Measurements from ENCODE around the gene AGFG2. TPM values are rescaled to one million over a fixed set of nuclear protein-coding genes. Genes with fewer than 3 reads are reported as not detected.

The AGFG2 gene
- total and polyA plus RNA-seq, 2 donors = 7.4 to 15.4 TPM

DNA sequence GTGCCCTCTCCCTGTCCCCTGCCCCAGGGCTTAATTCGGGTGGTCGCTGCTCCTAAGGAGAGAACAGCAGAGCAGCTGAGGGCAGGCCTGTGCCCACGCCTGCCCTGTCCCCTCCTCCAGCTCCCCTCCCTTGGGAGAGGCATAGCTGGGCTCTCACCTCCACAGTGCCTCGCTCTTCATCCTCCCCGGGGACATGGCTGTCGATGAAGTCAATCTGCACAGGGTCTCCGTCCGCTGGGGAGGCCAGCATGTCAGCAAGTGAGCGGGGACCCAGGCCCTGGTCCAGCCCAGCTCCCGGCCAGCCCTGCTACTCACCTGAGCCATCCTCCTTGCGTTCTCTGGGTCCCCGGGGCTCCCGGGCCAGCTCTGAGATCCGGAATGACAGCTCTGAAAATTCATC, 38.5 kb downstream of the AGFG2 start:
- H3K4me3 ChIP-seq (ENCODE audit: low read length in 2 of 2) = no peak overlapping the region
- H3K4me1 ChIP-seq (ENCODE audit: control insufficient read depth in 2 of 2, insufficient read depth in 2 of 2, low read length in 2 of 2) = peaks cover 2 to 7% of the 10 kb centered on the region in 2 donors
- H3K36me3 ChIP-seq (ENCODE audit: control insufficient read depth in 2 of 2, insufficient read depth in 2 of 2, low read length in 1 of 2) = peaks cover 94 to 100% of the 10 kb centered on the region in 2 donors
- H3K27ac ChIP-seq (ENCODE audit: low read depth in 1 of 2, low read length in 1 of 2) = no peak overlapping the region
- no peaks in the 10 kb centered on the region for H3K9me3 ChIP-seq (ENCODE audit: control insufficient read depth in 2 of 2, insufficient read depth in 1 of 2, low read length in 1 of 2)
- no peaks in the 10 kb centered on the region for H3K27me3 ChIP-seq (ENCODE audit: control insufficient read depth in 2 of 2, insufficient read depth in 1 of 2, low read length in 1 of 2)
- WGBS = 98% methylated on average over 14 of the region's 14 CpGs
- no peak for DNase-seq (ENCODE audit: low read depth in 6 of 9, low spot score in 9 of 9)

GRCh38 chr7:100578246-100579183, 39.5 kb downstream of the AGFG2 start:
- Histone ChIP-seq H3K4me1 (ENCODE audit: control insufficient read depth in 2 of 2, insufficient read depth in 2 of 2, low read length in 2 of 2) (peaks cover 12 to 17% of the 10 kb centered on the region in 2 donors), H3K4me3 (ENCODE audit: low read length in 2 of 2) (no peak overlapping the region), H3K27me3 (ENCODE audit: control insufficient read depth in 2 of 2, insufficient read depth in 1 of 2, low read length in 1 of 2) (no peaks in the 10 kb centered on the region), H3K27ac (ENCODE audit: low read depth in 1 of 2, low read length in 1 of 2) (no peak overlapping the region), H3K36me3 (ENCODE audit: control insufficient read depth in 2 of 2, insufficient read depth in 2 of 2, low read length in 1 of 2) (peaks cover 90 to 94% of the 10 kb centered on the region in 2 donors), H3K9me3 (ENCODE audit: control insufficient read depth in 2 of 2, insufficient read depth in 1 of 2, low read length in 1 of 2) (no peaks in the 10 kb centered on the region)
- no peak for DNase-seq (ENCODE audit: low read depth in 6 of 9, low spot score in 9 of 9)
- 98% methylated on average over 28 of the region's 28 CpGs for WGBS

DNA sequence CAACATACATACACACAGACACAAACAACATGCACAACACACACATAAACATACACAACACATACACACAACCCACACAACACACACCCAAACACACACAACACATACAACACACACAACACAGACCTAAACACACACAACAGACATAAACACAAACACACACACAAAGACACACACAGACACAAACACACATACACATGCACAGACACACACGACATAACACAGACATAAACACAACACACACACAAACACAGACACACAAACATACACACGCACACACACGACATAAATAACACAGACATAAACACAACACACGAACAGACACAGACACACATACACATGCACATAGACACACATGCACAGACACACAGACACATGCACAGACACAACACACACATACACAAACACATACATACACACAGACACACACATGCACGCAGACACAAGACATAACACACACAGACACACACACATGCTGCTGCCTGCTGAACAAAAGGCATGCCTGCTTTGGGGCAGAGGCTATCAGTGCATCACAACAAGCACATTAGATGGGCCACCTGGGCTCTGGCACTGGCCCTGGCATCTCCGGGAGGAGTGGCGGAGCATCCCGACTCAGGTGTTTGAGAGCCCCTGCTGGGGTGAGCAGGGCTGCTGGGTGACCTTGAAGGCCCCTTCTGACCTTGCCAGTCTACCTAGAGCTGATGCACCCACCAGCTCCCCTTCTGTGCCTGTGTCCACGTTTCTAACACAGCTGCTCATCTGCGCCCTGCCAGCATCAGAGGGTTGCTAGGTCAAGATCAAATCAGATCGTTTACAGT, 41.7 kb downstream of the AGFG2 start:
- H3K4me1 ChIP-seq (ENCODE audit: control insufficient read depth in 2 of 2, insufficient read depth in 2 of 2, low read length in 2 of 2) = peaks cover 15 to 36% of the 10 kb centered on the region in 2 donors
- H3K27me3 ChIP-seq (ENCODE audit: control insufficient read depth in 2 of 2, insufficient read depth in 1 of 2, low read length in 1 of 2) = no peaks in the 10 kb centered on the region
- DNase-seq (ENCODE audit: low read depth in 6 of 9, low spot score in 9 of 9) = no peak
- H3K4me3 ChIP-seq (ENCODE audit: low read length in 2 of 2) = no peak overlapping the region
- H3K9me3 ChIP-seq (ENCODE audit: control insufficient read depth in 2 of 2, insufficient read depth in 1 of 2, low read length in 1 of 2) = no peaks in the 10 kb centered on the region
- no peak overlapping the region for H3K27ac ChIP-seq (ENCODE audit: low read depth in 1 of 2, low read length in 1 of 2)
- peaks cover 71 to 72% of the 10 kb centered on the region in 2 donors for H3K36me3 ChIP-seq (ENCODE audit: control insufficient read depth in 2 of 2, insufficient read depth in 2 of 2, low read length in 1 of 2)
- whole genome bisulfite sequencing = 97% methylated on average over 11 of the region's 11 CpGs

DNA sequence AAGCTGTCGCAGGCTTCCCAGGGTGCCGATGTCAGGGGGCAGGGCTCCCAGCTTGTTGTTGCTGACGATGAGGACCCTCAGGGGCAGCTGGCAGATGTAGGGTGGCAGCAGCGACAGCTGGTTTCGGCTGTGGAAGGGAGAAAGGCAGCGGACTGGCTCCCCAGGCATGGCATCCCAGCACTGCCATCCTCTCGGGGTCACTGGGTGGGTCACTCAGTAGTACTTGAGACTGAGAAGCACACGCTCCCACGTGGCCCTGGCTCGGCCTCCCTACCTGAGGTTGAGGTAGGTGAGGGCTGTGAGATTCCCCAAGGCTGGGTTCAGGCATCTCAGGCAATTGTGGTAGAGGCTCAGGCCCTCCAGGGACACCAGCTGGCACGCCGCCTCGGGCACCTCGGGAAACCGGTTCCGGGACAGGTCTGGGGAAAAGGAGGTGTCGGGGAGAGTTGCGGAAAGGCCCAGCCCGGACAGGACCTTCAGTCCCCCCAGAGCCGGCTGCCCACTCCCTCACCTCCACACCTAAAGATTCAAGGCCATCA, 43.1 kb downstream of the AGFG2 start:
- peaks cover 57 to 58% of the 10 kb centered on the region in 2 donors for H3K36me3 ChIP-seq (ENCODE audit: control insufficient read depth in 2 of 2, insufficient read depth in 2 of 2, low read length in 1 of 2)
- H3K4me3 ChIP-seq (ENCODE audit: low read length in 2 of 2) = no peak overlapping the region
- no peaks in the 10 kb centered on the region for H3K9me3 ChIP-seq (ENCODE audit: control insufficient read depth in 2 of 2, insufficient read depth in 1 of 2, low read length in 1 of 2)
- H3K27ac ChIP-seq (ENCODE audit: low read depth in 1 of 2, low read length in 1 of 2) = peak overlapping the region; percentile 93 to 99
- H3K27me3 ChIP-seq (ENCODE audit: control insufficient read depth in 2 of 2, insufficient read depth in 1 of 2, low read length in 1 of 2) = no peaks in the 10 kb centered on the region
- peaks cover 15 to 41% of the 10 kb centered on the region in 2 donors for H3K4me1 ChIP-seq (ENCODE audit: control insufficient read depth in 2 of 2, insufficient read depth in 2 of 2, low read length in 2 of 2)
- DNase-seq (ENCODE audit: low read depth in 6 of 9, low spot score in 9 of 9) = no peak
- 91% methylated on average over 20 of the region's 20 CpGs for WGBS

- no peaks in the 10 kb centered on the region for H3K27me3 ChIP-seq (ENCODE audit: control insufficient read depth in 2 of 2, insufficient read depth in 1 of 2, low read length in 1 of 2)
- H3K27ac ChIP-seq (ENCODE audit: low read depth in 1 of 2, low read length in 1 of 2) = peak overlapping the region; percentile 93 to 99
- peak overlapping the region; percentile 91 to 99 for H3K4me3 ChIP-seq (ENCODE audit: low read length in 2 of 2)
- H3K4me1 ChIP-seq (ENCODE audit: control insufficient read depth in 2 of 2, insufficient read depth in 2 of 2, low read length in 2 of 2) = peaks cover 15 to 44% of the 10 kb centered on the region in 2 donors
- 71% methylated on average over 11 of the region's 11 CpGs for WGBS
- no peak for DNase-seq (ENCODE audit: low read depth in 6 of 9, low spot score in 9 of 9)
- peaks cover 51 to 53% of the 10 kb centered on the region in 2 donors for H3K36me3 ChIP-seq (ENCODE audit: control insufficient read depth in 2 of 2, insufficient read depth in 2 of 2, low read length in 1 of 2)
- no peaks in the 10 kb centered on the region for H3K9me3 ChIP-seq (ENCODE audit: control insufficient read depth in 2 of 2, insufficient read depth in 1 of 2, low read length in 1 of 2)
These were observed 43.6 kb downstream of the AGFG2 start for GRCh38 chr7:100582650-100583049.

GRCh38 chr7:100583132-100584053, 44.4 kb downstream of the AGFG2 start:
- peaks cover 44 to 45% of the 10 kb centered on the region in 2 donors for H3K36me3 ChIP-seq (ENCODE audit: control insufficient read depth in 2 of 2, insufficient read depth in 2 of 2, low read length in 1 of 2)
- peak in 5 of 9 donors; percentile 67 to 88 (median 69) for DNase-seq (ENCODE audit: low read depth in 6 of 9, low spot score in 9 of 9)
- peak overlapping the region; percentile 93 to 99 for H3K27ac ChIP-seq (ENCODE audit: low read depth in 1 of 2, low read length in 1 of 2)
- peaks cover 15 to 44% of the 10 kb centered on the region in 2 donors for H3K4me1 ChIP-seq (ENCODE audit: control insufficient read depth in 2 of 2, insufficient read depth in 2 of 2, low read length in 2 of 2)
- no peaks in the 10 kb centered on the region for H3K9me3 ChIP-seq (ENCODE audit: control insufficient read depth in 2 of 2, insufficient read depth in 1 of 2, low read length in 1 of 2)
- H3K4me3 ChIP-seq (ENCODE audit: low read length in 2 of 2) = peak overlapping the region; percentile 91 to 99
- 7% methylated on average over 23 of the region's 23 CpGs for WGBS
- H3K27me3 ChIP-seq (ENCODE audit: control insufficient read depth in 2 of 2, insufficient read depth in 1 of 2, low read length in 1 of 2) = peaks cover 0 to 3% of the 10 kb centered on the region in 2 donors

GRCh38 chr7:100584054-100584682, 45.2 kb downstream of the AGFG2 start:
- peak overlapping the region; percentile 91 to 99 for H3K4me3 ChIP-seq (ENCODE audit: low read length in 2 of 2)
- 6% methylated on average over 15 of the region's 15 CpGs for WGBS
- H3K36me3 ChIP-seq (ENCODE audit: control insufficient read depth in 2 of 2, insufficient read depth in 2 of 2, low read length in 1 of 2) = peaks cover 36 to 38% of the 10 kb centered on the region in 2 donors
- H3K27ac ChIP-seq (ENCODE audit: low read depth in 1 of 2, low read length in 1 of 2) = peak overlapping the region; percentile 93 to 99
- peaks cover 0 to 9% of the 10 kb centered on the region in 2 donors for H3K27me3 ChIP-seq (ENCODE audit: control insufficient read depth in 2 of 2, insufficient read depth in 1 of 2, low read length in 1 of 2)
- peaks cover 15 to 44% of the 10 kb centered on the region in 2 donors for H3K4me1 ChIP-seq (ENCODE audit: control insufficient read depth in 2 of 2, insufficient read depth in 2 of 2, low read length in 2 of 2)
- peak in 2 of 9 donors; percentile 17 to 58 for DNase-seq (ENCODE audit: low read depth in 6 of 9, low spot score in 9 of 9)
- no peaks in the 10 kb centered on the region for H3K9me3 ChIP-seq (ENCODE audit: control insufficient read depth in 2 of 2, insufficient read depth in 1 of 2, low read length in 1 of 2)

All from thymus (tissue), 11 donors.